ENCODE results near the gene MMP12.

The MMP12 gene

DNA sequence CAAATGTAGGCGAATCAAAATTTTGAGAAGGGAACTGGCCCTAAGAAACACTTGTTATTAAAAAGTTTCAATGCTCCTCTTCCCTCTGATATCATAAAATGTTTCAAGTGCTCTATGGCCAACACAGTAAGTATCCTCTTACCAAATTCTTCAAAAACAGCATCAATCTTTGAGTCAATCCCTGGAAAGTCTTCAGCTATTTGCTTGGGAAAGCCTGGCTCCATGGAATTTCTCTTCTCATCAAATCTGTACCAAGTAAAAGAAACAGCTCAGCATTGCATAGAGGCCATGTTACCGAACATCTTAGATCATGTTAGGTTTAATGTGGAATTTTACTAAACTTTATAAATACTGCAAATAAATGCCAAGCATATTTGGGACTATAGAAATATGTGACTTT, 37.6 kb downstream of the MMP12 start:
- H3K4me3 ChIP-seq (ENCODE audit: low read depth, low read length) = no peak overlapping the region
- TF ChIP-seq, protein P1, sequence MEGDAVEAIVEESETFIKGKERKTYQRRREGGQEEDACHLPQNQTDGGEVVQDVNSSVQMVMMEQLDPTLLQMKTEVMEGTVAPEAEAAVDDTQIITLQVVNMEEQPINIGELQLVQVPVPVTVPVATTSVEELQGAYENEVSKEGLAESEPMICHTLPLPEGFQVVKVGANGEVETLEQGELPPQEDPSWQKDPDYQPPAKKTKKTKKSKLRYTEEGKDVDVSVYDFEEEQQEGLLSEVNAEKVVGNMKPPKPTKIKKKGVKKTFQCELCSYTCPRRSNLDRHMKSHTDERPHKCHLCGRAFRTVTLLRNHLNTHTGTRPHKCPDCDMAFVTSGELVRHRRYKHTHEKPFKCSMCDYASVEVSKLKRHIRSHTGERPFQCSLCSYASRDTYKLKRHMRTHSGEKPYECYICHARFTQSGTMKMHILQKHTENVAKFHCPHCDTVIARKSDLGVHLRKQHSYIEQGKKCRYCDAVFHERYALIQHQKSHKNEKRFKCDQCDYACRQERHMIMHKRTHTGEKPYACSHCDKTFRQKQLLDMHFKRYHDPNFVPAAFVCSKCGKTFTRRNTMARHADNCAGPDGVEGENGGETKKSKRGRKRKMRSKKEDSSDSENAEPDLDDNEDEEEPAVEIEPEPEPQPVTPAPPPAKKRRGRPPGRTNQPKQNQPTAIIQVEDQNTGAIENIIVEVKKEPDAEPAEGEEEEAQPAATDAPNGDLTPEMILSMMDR (IDR thresholded peaks at IDR 0.05; ENCODE audit: insufficient read depth, low read depth, low read length, missing control alignments) = no peak
- DNase-seq (ENCODE audit: low read depth) = no peak

DNA sequence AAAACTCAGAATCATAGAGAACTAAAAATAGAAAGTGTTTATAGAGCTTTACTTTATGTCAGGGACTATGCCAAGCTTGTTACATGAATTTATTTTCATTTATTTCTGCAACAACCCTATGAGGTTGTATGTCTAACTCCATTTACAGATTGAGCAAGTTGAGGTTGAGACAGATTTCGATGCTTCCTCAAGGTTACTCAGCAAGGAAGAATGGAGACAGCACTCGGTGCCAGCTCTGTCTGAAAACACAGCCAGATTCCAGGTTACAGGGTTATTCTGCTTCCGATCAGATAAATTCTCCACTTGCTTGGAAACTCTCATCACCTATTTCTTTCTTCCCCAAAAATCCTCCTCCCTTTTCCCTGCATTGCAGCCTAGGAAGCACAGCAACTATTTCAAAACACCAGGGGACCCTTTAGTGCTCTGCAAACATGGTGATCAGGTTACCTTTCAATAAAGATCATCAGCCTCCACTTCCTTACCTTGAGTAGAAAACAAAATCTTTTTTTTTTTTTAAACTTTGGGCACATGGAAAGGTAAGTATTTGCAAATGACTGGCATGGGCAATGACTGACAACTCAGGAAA, 38.4 kb downstream of the MMP12 start:
- DNase-seq (ENCODE audit: low read depth) = no peak
- no peak overlapping the region for H3K4me3 ChIP-seq (ENCODE audit: low read depth, low read length)
- TF ChIP-seq, protein P1 (IDR thresholded peaks at IDR 0.05; ENCODE audit: insufficient read depth, low read depth, low read length, missing control alignments) = no peak

DNA sequence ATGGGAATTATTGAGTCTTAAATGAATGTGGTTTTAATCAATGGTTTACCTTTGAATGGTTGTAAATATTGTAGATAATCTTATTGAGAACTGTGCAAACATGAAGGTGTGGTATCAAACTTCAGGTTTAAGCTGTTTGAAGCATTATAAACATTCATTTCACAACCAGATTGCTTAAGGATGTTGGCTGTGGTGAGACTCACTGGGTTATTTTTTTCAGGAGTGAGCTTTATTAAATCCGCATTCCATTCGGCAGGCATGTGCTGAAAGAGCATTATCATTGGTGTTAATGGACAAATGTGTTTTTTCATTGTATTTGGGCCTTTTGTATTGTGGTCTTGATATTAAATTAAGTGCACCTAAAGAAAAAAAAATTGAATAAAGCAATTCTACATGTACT, 41.1 kb downstream of the MMP12 start:
- no peak for DNase-seq (ENCODE audit: low read depth)
- TF ChIP-seq, protein P1 (IDR thresholded peaks at IDR 0.05; ENCODE audit: insufficient read depth, low read depth, low read length, missing control alignments) = no peak
- no peak overlapping the region for H3K4me3 ChIP-seq (ENCODE audit: low read depth, low read length)

DNA sequence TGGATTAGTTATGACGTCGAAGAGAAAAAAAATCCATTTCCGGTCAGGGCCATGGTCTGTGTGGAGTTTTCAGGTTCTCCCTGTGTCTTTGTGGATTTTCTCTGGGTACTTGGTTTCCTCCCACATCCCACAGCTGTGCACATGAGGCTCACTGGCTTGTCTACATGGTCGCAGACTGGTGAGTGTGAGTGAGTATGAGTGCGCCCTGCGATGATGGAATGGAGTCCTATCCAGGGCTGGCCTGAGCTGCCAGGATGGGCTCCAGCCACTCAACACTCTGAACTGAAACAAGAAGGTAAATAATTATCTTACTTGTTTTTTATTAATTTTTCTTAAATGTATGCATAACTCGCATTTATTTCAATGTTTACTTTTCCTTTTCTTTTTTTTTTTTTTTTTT, 42.2 kb downstream of the MMP12 start:
- TF ChIP-seq, protein P1 (IDR thresholded peaks at IDR 0.05; ENCODE audit: insufficient read depth, low read depth, low read length, missing control alignments) = no peak
- no peak for DNase-seq (ENCODE audit: low read depth)
- no peak overlapping the region for H3K4me3 ChIP-seq (ENCODE audit: low read depth, low read length)

DNA sequence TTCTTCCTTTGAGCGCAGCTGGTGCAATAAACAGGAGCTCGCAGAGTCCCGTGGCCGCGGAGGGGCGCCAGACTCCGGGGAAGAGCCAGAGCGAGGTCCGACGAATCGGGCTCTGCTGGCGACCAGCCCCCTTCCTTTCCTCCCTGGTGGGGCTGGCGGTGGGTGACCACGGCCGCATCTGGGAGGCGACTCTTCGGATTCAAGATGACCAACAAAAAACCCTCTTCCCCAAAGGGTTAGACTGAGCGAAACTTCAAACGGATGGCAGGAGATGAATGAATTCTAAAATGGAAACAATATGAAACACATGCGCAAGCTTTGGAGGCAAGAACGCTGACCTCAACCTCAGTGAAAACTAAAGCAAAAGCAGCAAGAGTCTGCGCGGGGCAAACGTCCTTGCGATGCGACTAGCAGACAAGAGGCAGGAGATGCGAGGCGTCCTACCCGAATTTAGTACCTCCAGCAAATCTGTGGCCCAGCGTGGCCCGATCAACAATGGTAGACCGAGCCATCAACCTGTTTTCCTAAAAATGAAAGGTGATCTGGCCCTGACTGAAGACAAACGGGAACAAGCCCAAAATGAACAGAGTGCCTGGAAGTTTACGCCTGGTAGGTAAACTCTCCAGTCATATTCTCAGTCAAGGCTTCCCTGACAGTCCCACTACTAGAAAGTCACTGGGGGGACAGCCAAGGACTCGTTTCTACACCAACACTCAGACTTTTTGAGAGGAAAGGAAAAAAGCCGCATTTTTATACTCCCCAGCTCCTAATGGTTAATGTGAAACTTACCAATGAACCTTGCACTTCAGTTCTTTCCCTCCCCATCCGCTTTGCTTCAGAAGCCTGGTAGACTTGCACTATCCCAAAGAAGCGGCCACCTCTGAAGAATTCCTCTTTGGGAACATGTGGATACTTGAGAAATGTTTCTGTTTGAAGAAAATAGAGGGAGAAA, 43.0 kb downstream of the MMP12 start:
- DNase-seq (ENCODE audit: low read depth) = peak; percentile 23
- H3K4me3 ChIP-seq (ENCODE audit: low read depth, low read length) = no peak overlapping the region
- TF ChIP-seq, protein P1 (IDR thresholded peaks at IDR 0.05; ENCODE audit: insufficient read depth, low read depth, low read length, missing control alignments) = peak; percentile 37

DNA sequence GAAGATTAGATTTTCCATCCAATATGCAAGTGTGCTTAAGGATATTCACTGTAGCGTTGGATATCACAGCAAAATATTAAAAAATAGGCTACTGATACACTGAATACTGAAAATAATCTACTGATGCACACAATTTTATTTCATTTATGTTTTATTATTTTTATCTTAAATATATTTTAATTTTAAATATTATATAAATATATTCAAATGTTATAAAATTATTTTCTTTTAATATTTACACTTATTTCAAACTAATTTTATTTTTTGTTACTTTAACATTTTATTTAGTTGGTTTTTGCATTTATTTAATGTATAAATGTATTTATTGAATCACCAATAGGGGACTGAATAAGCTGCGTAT, 43.7 kb downstream of the MMP12 start:
- TF ChIP-seq, protein P1 (IDR thresholded peaks at IDR 0.05; ENCODE audit: insufficient read depth, low read depth, low read length, missing control alignments) = no peak
- no peak overlapping the region for H3K4me3 ChIP-seq (ENCODE audit: low read depth, low read length)
- no peak for DNase-seq (ENCODE audit: low read depth)

All from GM12865 (cell line).